SK-N-SH (cell line): ENCODE results near the gene BBS2. TPM values are rescaled to one million over a fixed set of nuclear protein-coding genes. Genes with fewer than 3 reads are reported as not detected.

Experiments used
- CTCF ChIA-PET: fragments of 300-600, 350-600 bp; formaldehyde crosslinking; extraction: SDS; loops from one replicate; lab custom pipeline; 2021; lab: Yijun Ruan, JAX
- POLR2A ChIA-PET: fragments of 350-600 bp; sonication (Branson Sonifier 250); formaldehyde crosslinking; extraction: SDS; loops from one replicate; lab custom pipeline; 2020; ENCODE audit warnings: antibody characterized with exemption, inconsistent platforms; lab: Yijun Ruan, JAX
- DNase-seq: peaks from one replicate; pipeline ENCODE4 v3.0.0; 2012
- H2AFZ ChIP-seq: fragments of 200-600 bp; sonication (generic); 2 replicates; pipeline ENCODE4 v1.8.1; 2016; ENCODE audit warnings: antibody characterized with exemption, mild to moderate bottlenecking, low read depth
- H3F3A ChIP-seq: fragments of 200-600 bp; sonication (generic); replicated peaks from 2 replicates; pipeline ENCODE3; 2016; ENCODE audit warnings: antibody characterized with exemption, mild to moderate bottlenecking; ENCODE audit not compliant: insufficient read depth
- H3K27ac ChIP-seq, 2 experiments: fragments of 200-500 bp in 1 of 2; fragments of 200-600 bp in 1 of 2; sonication (Bioruptor generic) in 1 of 2; sonication (generic), shearing (Covaris generic) in 1 of 2; 2 replicates each; pipeline versions ENCODE4 v1.5.1 to v1.6.1; 2014 to 2016; ENCODE audit warnings: low read depth in 2 of 2, inconsistent platforms in 1 of 2, low read length in 1 of 2, mild to moderate bottlenecking in 1 of 2, mixed read lengths in 1 of 2
- H3K27me3 ChIP-seq: fragments of 200-600 bp; sonication (generic), shearing (Covaris generic); 2 replicates; pipeline ENCODE4 v1.6.1; 2016; ENCODE audit warnings: mixed run types; ENCODE audit not compliant: insufficient read depth
- H3K36me3 ChIP-seq, 2 experiments: fragments of 200-500 bp in 1 of 2; fragments of 200-600 bp in 1 of 2; sonication (Bioruptor generic) in 1 of 2; sonication (generic) in 1 of 2; replicated peaks in 1 of 2; 2 replicates each; pipeline versions ENCODE3 to v1.5.1; 2014 to 2016; ENCODE audit warnings: low read length in 1 of 2, mild to moderate bottlenecking in 1 of 2; ENCODE audit not compliant: insufficient read depth in 2 of 2, control insufficient read depth in 1 of 2
- H3K4me1 ChIP-seq, 2 experiments: fragments of 200-500 bp in 1 of 2; fragments of 200-600 bp in 1 of 2; sonication (Bioruptor generic) in 1 of 2; sonication (generic), shearing (Covaris generic) in 1 of 2; 2 replicates each; pipeline versions ENCODE4 v1.5.1 to v1.6.1; 2014 to 2016; ENCODE audit warnings: low read depth in 1 of 2, low read length in 1 of 2, mixed run types in 1 of 2; ENCODE audit not compliant: insufficient read depth in 2 of 2, control insufficient read depth in 1 of 2
- H3K4me2 ChIP-seq: fragments of 200-600 bp; sonication (generic), shearing (Covaris generic); 2 replicates; pipeline ENCODE4 v1.6.1; 2017; ENCODE audit warnings: mixed run types
- H3K4me3 ChIP-seq, 2 experiments: fragments of 200-500 bp in 1 of 2; fragments of 200-600 bp in 1 of 2; sonication (Bioruptor generic) in 1 of 2; sonication (generic), shearing (Covaris generic) in 1 of 2; 2 replicates each; pipeline versions ENCODE4 v1.5.1 to v1.8.1; 2014 to 2016; ENCODE audit warnings: low read depth in 2 of 2, inconsistent platforms in 1 of 2, low read length in 1 of 2, mild to moderate bottlenecking in 1 of 2, mixed read lengths in 1 of 2, moderate library complexity in 1 of 2
- H3K79me2 ChIP-seq: fragments of 200-600 bp; sonication (generic); 2 replicates; pipeline ENCODE4 v1.8.1; 2017; ENCODE audit warnings: mild to moderate bottlenecking; ENCODE audit not compliant: insufficient read depth
- H3K9ac ChIP-seq: fragments of 200-600 bp; sonication (generic); 2 replicates; pipeline ENCODE4 v1.6.1; 2017; ENCODE audit warnings: mixed run types
- H3K9me2 ChIP-seq: fragments of 200-600 bp; sonication (generic); 2 replicates; pipeline ENCODE4 v1.6.1; 2017; ENCODE audit warnings: mixed run types
- H3K9me3 ChIP-seq: fragments of 200-600 bp; sonication (generic); 2 replicates; pipeline ENCODE4 v1.6.1; 2017; ENCODE audit warnings: mixed run types, mild to moderate bottlenecking, moderate library complexity
- H4K20me1 ChIP-seq: fragments of 200-600 bp; sonication (generic); 2 replicates; pipeline ENCODE4 v1.6.1; 2017; ENCODE audit warnings: mild to moderate bottlenecking, mixed run types; ENCODE audit not compliant: insufficient read depth
- CHD2 ChIP-seq: fragments of 150-350 bp; IDR thresholded peaks from 2 replicates; pipeline ENCODE4 v1.6.1; 2018; ENCODE audit warnings: low read length; ENCODE audit not compliant: partially characterized antibody
- EZH2phosphoT487 ChIP-seq: fragments of 200-600 bp; sonication (generic); IDR thresholded peaks from 2 replicates; pipeline ENCODE4 v1.6.1; 2017; ENCODE audit warnings: low read depth, mixed run types, mild to moderate bottlenecking, antibody characterized with exemption, moderate library complexity, borderline replicate concordance
- FOXJ3 ChIP-seq: sonication (generic); formaldehyde crosslinking; IDR thresholded peaks from 2 replicates; pipeline ENCODE4 v1.5.1; 2020; ENCODE audit warnings: mild to moderate bottlenecking, missing genetic modification reagents
- MEF2A ChIP-seq: IDR thresholded peaks from 2 replicates; pipeline ENCODE4 v1.4.0; 2012; ENCODE audit warnings: low read depth, borderline replicate concordance
- MXI1 ChIP-seq: IDR thresholded peaks from 2 replicates; pipeline ENCODE4 v1.6.1; 2012; ENCODE audit warnings: mild to moderate bottlenecking, low read depth, low read length, improper control_type of control experiment
- NFIC ChIP-seq: IDR thresholded peaks from 2 replicates; pipeline ENCODE4 v1.4.0; 2012; ENCODE audit warnings: borderline replicate concordance
- RCOR1 ChIP-seq: fragments of 150-350 bp; IDR thresholded peaks from 2 replicates; pipeline ENCODE4 v1.6.1; 2017; ENCODE audit warnings: antibody characterized with exemption, low read length
- RFX5 ChIP-seq: IDR thresholded peaks from 2 replicates; pipeline ENCODE4 v1.6.1; 2012; ENCODE audit warnings: mild to moderate bottlenecking, improper control_type of control experiment, low read length
- RXRA ChIP-seq: IDR thresholded peaks from 2 replicates; pipeline ENCODE4 v1.4.0; 2012; ENCODE audit warnings: low read depth, mild to moderate bottlenecking, borderline replicate concordance
- TCF12 ChIP-seq: IDR thresholded peaks from 2 replicates; pipeline ENCODE4 v1.4.0; 2012
- TEAD4 ChIP-seq: IDR thresholded peaks from 2 replicates; pipeline ENCODE4 v1.4.0; 2012; ENCODE audit warnings: mild to moderate bottlenecking, borderline replicate concordance; ENCODE audit not compliant: insufficient read depth
- YY1 ChIP-seq: IDR thresholded peaks from 2 replicates; pipeline ENCODE4 v1.4.0; 2012; ENCODE audit warnings: low read depth, mild to moderate bottlenecking
- WGBS: methylation state at CpG from one replicate; pipeline ENCODE4 v1.1.6; 2017; ENCODE audit warnings: low lambda C conversion rate; 5-methylcytosine and 5-hydroxymethylcytosine counted together
- polyA plus RNA-seq, 3 experiments: library from polyadenylated mRNA; depleted of rRNA; stranded (reverse); fragments of >200 nt; gene quantifications; 2 replicates each; pipeline ENCODE4 v1.2.3, GENCODE V29; 2012
- TF ChIP-seq, protein P1 (sequence below): IDR thresholded peaks from 2 replicates; pipeline ENCODE4 v1.4.0; 2012; ENCODE audit warnings: low read depth
- TF ChIP-seq, protein P2 (sequence below): fragments of 150-350 bp; IDR thresholded peaks from 2 replicates; pipeline ENCODE4 v1.6.1; 2017; ENCODE audit warnings: antibody characterized with exemption, low read length, low read depth, borderline replicate concordance
- TF ChIP-seq, protein P3 (sequence below): IDR thresholded peaks from 2 replicates; pipeline ENCODE4 v1.4.0; 2012; ENCODE audit warnings: low read depth, borderline replicate concordance

Gene BBS2
- polyA plus RNA-seq, 1 of the 3 experiments (the other 2 are of a cell fraction), result 74.3 TPM

DNA sequence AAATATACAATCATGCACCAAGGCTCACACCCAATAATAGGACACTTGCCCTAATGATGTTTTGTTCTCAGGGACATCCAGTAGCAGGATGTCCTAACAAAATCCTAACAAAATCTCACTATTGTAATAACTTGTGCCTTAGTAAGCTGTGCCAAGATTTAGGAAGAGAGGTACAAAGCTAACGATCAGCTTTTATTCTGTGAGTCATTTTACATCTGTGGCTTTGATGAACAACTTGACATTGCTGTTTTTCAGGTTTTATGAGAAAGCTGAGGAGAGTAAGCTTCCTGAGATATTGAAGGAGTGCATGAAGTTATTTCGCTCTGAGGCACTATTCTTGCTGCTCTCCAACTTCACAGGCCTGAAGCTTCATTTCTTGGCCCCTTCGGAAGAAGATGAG is 49.6 kb downstream of the BBS2 start:
- H2AFZ ChIP-seq, result no peak overlapping the region
- H3K27ac ChIP-seq, result no peak overlapping the region
- H3K9ac ChIP-seq, result no peak overlapping the region
- WGBS, result 100% methylated on average over 3 of the region's 3 CpGs
- no peaks in the 10 kb centered on the region for H3K79me2 ChIP-seq
- CTCF ChIA-PET, result no interaction called here
- no peaks in the 10 kb centered on the region for H3K27me3 ChIP-seq
- TF ChIP-seq MEF2A (no peak), RCOR1 (no peak), NFIC (no peak), EZH2phosphoT487 (no peak), TCF12 (no peak), YY1 (no peak), RXRA (no peak), FOXJ3 (CRISPR knock-in tag) (no peak), RFX5 (no peak), CHD2 (no peak), TEAD4 (no peak)
- no peaks in the 10 kb centered on the region for H3K9me2 ChIP-seq
- peaks cover 84 to 90% of the 10 kb centered on the region in 2 experiments for H3K36me3 ChIP-seq
- no peaks in the 10 kb centered on the region for H3K9me3 ChIP-seq
- H3K4me3 ChIP-seq, result no peak overlapping the region
- H3K4me1 ChIP-seq, result peaks cover 0 to 4% of the 10 kb centered on the region in 2 experiments; a peak in 1 of 4 replicates
- no peak overlapping the region for H3K4me2 ChIP-seq
- no peaks in the 10 kb centered on the region for H4K20me1 ChIP-seq
- H3F3A ChIP-seq, result peaks cover 6% of the 10 kb centered on the region
- no peak for DNase-seq
- POLR2A ChIA-PET, result no interaction called here

DNA sequence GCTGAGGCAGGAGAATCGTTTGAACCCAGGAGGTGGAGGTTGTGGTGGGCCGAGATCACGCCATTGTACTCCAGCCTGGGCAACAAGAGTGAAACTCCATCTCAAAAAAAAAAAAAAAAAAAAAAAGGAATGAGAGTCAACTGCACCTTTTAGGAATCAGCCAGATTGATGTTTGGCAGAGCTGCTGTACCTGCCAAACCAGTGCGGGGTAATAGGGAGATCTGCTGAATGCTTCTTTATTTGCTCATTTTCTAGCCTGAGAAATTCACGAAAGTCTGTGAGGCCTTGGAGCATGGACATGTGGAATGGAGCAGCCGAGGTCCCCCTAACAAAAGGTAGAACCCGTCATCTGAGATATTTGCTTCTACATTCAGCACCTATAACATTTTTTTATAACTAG is 50.1 kb downstream of the BBS2 start:
- DNase-seq, result no peak
- no peaks in the 10 kb centered on the region for H4K20me1 ChIP-seq
- peaks cover 80 to 89% of the 10 kb centered on the region in 2 experiments for H3K36me3 ChIP-seq
- peaks cover 0 to 4% of the 10 kb centered on the region in 2 experiments; a peak in 1 of 4 replicates for H3K4me1 ChIP-seq
- WGBS, result 96% methylated on average over 7 of the region's 7 CpGs
- no peaks in the 10 kb centered on the region for H3K27me3 ChIP-seq
- TF ChIP-seq RCOR1, result no peak
- TF ChIP-seq, protein P1, sequence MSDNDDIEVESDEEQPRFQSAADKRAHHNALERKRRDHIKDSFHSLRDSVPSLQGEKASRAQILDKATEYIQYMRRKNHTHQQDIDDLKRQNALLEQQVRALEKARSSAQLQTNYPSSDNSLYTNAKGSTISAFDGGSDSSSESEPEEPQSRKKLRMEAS, result no peak
- TF ChIP-seq, protein P2, sequence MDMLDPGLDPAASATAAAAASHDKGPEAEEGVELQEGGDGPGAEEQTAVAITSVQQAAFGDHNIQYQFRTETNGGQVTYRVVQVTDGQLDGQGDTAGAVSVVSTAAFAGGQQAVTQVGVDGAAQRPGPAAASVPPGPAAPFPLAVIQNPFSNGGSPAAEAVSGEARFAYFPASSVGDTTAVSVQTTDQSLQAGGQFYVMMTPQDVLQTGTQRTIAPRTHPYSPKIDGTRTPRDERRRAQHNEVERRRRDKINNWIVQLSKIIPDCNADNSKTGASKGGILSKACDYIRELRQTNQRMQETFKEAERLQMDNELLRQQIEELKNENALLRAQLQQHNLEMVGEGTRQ, result no peak
- no peak for TF ChIP-seq MXI1
- no peak for TF ChIP-seq FOXJ3 (CRISPR knock-in tag)
- no peak for TF ChIP-seq EZH2phosphoT487
- no peak for TF ChIP-seq NFIC
- TF ChIP-seq, protein P3, sequence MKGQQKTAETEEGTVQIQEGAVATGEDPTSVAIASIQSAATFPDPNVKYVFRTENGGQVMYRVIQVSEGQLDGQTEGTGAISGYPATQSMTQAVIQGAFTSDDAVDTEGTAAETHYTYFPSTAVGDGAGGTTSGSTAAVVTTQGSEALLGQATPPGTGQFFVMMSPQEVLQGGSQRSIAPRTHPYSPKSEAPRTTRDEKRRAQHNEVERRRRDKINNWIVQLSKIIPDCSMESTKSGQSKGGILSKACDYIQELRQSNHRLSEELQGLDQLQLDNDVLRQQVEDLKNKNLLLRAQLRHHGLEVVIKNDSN, result no peak
- TF ChIP-seq RFX5, result no peak
- TF ChIP-seq MEF2A, result no peak
- no peak overlapping the region for H3K4me2 ChIP-seq
- no peak overlapping the region for H2AFZ ChIP-seq
- H3K9ac ChIP-seq, result no peak overlapping the region
- no peak overlapping the region for H3K27ac ChIP-seq
- ChIA-PET POLR2A (no interaction called here), CTCF (no interaction called here)
- no peaks in the 10 kb centered on the region for H3K9me2 ChIP-seq
- H3F3A ChIP-seq, result peaks cover 6% of the 10 kb centered on the region
- no peaks in the 10 kb centered on the region for H3K79me2 ChIP-seq
- H3K4me3 ChIP-seq, result no peak overlapping the region
- no peaks in the 10 kb centered on the region for H3K9me3 ChIP-seq
